HS-27A (cell line): Measurements from ENCODE around the gene ADAMTS17.
"Not testable (repeated sequence)": the region's sequence is repeated elsewhere in the genome, so short reads cannot be mapped to it uniquely, and the experiment has no call there.

Experiments used
- DNase-seq: peaks from one replicate; pipeline ENCODE4 v3.0.0-alpha.2; 2012; ENCODE audit warnings: low read depth, missing footprints

Gene ADAMTS17

GRCh38 chr15:100108846-100109245 is 232.9 kb downstream of the ADAMTS17 start:
- no peak for DNase-seq

DNA sequence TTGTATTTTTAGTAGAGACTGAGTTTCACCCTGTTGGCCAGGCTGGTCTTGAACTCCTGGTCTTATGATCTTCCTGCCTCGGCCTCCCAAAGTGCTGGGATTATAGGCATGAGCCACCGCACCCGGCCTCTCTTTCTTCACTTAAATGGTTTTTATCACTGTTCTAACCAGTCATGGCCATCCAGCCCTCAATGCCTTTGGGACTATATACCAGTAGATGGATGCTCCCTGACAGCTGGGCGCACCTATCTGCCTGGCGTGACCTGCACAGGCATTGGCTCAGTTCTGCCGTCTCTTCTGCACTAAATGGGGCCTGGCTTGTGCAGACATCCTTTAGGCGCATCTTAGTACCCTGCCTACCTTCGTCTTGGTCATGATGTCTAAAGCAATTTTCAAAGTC is 233.4 kb downstream of the ADAMTS17 start:
- DNase-seq: no peak

DNA sequence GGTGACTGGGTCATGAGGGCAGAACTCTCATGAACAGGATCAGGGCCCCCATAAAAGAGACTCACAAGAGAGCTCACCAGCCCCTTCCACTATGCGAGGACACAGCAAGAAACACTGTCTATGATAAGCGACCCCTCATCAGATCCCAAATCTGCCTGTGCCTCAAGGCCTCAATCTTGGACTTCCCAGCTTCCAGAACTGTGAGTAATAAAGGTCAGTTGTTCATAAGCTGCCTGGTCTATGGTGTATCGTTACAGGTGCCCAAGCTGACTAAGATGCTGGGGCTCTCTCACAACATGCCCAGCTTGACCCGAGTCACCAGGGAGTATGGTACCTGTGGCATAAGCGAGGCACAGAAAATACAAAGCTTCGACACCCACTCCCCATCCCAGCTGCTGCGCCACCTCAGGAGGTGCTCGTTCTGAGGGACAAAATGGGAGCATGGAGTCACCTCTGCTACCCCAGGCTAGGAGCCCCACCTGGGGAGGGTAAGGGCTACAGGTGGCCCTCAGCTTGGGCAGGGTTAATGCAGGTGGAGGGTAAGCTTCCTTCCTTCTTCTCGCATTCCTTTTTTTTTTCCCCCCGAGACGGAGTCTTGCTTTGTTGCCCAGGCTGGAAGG is 234.1 kb downstream of the ADAMTS17 start:
- no peak for DNase-seq

GRCh38 chr15:100107151-100107550 is 234.6 kb downstream of the ADAMTS17 start:
- DNase-seq: no peak

- no peak for DNase-seq
Measured at GRCh38 chr15:100106732-100107131, 235.0 kb downstream of the ADAMTS17 start.

GRCh38 chr15:100105101-100105500 is 236.7 kb downstream of the ADAMTS17 start:
- no peak for DNase-seq

- no peak for DNase-seq
Measured at GRCh38 chr15:100104245-100104644, 237.5 kb downstream of the ADAMTS17 start.

- no peak for DNase-seq
Measured at GRCh38 chr15:100103828-100104227, 237.9 kb downstream of the ADAMTS17 start.

DNA sequence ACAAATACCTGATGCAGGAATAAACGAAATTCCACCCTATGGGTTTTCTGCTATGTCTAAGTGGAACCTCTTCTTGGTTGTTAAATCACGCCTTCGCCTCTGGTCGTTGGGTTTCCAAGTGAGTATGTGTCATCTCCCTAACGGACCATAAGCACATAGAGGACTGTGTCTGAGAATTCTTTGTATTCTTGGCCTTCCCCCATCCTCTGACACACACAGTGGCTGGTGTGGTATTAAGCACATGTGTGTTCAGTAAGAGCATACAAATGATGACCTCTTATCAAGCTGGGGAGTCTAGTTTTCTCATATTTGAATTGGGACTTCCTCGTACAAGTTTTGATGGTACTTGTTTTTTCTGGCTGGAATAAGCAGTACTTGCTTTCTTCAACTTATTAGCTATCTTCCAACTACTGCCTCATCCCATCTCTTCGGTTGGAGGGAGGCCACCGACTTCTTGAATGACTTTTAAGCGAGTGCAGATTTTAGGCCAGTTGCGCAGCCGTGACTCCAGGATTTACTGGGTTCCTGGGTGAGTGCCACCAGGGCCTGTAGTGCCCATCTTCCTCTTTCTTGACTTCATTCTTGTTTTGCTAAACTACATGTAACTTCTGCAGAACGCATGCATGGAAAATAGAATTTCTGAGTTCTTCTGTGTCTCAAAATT is 240.2 kb downstream of the ADAMTS17 start:
- DNase-seq: no peak

GRCh38 chr15:100100926-100101325 is 240.8 kb downstream of the ADAMTS17 start:
- DNase-seq: no peak

DNA sequence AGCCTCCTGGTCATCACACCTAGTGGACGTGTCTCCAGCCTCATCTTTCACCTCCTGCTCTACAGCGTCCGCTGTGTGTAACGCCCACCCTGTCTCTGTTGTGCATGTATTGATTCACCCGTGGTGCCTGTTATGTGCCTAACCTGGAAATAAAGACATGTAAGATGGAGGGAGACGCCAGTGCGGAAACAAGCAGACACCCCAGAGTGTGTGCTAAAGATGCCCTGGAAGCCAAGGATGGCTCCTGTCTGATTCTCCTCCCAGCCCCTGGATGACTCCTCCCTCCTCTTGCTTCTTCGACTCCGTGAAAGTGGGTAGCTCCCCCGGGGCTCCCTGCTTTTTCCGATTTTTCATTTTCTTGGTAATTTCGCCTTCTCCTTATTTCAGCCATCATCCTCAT is 241.8 kb downstream of the ADAMTS17 start:
- no peak for DNase-seq

DNA sequence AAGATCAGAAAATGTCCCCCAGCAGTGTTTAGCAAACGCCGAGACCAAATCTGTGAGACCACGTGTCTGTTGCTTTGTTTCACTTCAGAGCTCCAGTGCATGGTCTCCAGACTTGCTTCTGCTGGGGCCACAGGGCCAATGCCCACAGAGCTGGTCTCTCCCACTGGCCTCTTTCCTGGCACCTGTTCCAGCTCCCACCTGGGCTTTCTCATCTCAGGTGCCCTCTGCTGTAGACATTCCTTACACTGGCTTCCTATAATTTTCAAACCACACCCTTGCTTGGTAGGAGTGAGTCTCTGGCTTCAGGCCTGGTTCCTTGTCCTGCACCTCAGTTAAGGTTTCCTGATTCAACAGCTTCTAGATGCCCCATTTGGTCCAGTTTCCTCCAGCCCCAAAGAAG is 243.1 kb downstream of the ADAMTS17 start:
- DNase-seq: no peak

DNA sequence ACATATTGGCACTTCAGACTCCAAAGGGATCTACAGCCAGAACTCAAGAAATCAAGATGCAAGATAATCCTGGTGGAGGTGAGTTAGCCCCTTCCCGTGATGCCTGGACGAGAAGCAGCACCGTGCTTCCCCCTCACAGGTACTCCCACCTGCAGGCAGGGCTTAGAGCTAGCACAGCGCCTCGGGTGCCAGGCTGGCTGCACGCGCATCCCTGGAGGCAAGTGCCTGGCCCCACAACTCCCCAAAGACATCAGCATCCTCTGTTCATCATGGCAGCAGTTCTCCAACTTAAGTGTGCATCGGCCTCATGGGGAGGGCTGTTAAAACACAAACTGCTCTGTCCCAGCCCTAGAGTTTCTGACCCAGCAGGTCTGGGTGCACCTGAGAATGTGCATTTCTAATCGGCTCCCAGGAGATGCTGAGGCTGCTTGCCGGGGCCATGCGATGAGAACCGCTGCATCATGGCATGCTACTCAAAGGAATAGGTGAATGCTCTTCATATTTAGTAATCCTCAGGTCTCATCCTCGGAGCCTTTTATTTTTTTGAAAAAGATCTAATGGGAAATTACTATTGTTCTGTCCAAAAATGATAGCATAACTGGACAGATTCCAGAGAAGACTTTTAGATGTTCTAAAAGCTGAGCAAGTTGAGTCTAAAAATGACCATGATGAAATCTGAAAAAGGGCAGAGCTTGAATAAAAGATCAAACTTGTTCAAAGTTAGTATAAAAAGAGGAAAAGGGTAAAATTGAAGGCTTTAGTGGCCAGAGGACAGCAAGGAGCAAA is 244.2 kb downstream of the ADAMTS17 start:
- no peak for DNase-seq

DNA sequence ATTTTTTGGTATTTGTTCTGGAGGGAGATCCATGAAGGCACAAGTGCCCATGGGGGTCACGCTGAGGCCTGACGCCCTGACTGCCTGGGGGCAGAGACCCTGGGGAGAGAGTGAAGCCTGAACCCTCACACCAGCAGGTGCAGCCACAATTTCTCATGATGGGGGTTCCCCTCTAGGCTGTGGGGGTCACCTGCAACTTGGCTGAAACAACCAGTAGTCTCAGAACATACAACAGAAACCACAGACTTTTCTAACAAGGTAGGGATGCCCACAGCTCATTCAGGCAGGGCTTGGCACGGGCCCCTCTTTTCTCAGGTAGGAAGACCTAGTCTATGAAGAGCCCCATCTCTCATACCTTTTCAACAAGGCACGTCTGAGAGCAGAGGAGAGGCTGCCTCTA is 245.1 kb downstream of the ADAMTS17 start:
- no peak for DNase-seq

- DNase-seq: no peak
Measured at GRCh38 chr15:100096248-100096600, 245.6 kb downstream of the ADAMTS17 start.

DNA sequence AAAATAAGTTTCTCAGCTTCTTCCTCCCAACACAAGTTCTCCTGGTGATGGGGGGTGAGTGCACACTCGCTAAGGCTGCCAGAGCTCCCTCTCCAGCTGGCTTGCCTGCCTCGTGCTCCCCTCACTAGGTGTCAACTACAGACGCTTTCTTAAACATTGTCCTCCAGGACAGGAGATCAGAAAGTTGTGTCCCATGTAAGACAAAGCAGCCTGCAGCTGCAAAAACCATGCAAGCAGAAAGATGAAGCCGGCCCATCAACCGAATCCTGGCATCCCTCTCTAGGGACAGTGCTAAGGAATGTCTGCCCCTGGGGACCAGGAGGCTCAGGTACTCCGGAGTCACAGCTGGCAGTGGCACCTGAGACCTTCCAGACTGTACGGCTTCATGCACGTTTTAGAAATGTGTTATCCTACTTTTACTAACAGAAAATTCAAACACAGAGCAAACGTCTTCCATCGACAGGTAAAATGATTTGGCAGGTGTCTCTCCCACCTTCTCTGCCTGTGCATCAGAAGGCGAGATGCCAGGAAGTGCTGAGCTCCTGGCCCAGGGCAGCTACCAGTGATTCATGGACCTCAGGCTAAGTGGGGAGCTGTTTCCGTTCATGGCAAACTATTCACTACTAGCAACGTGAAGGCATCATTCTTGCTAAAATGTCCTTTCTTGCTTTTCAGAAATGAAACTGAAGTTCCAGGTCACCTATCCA is 246.1 kb downstream of the ADAMTS17 start:
- no peak for DNase-seq

GRCh38 chr15:100094127-100094510 is 247.7 kb downstream of the ADAMTS17 start:
- DNase-seq: no peak

DNA sequence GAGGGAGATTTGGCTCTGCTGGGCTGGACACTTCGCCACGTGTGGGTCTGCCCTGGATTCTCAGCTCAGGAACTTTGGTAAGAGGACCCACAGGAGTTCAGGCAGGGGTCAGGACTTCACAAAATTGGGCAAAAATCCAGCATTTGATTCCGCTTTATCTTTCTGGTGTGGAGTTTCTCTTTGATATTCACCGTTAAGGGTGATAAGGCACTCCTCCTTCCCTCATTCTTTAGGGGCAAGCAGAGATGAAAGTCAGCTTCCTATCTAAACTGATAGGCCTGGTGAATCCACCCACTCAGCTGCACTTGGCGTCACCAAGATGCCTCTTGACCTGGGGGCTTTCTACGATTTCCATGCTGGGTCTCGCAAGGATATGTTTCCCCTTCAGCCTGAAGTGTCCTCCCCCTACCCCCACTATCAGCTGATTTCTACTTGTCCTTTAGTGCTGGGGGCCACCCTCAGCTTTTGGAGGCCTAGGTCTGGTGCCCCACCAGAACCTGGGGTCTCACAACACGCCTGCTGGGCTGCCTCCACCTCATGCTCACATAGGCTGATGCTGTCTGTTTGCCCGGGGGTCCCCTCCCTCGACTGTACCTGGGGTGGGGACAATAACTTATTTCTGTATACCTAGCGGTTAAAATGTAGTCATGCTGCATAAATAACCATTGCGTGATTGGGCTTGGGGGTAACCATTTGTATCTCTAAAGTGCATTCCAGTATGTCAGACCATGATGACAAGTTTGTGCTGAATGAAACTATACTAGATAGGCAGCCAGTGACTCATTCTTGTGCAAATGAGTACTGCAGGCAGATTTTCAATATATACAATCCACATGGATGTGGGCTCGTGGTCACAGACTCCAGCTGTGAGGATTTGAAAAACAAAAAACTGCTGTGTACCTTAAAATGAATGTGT is 248.3 kb downstream of the ADAMTS17 start:
- no peak for DNase-seq

GRCh38 chr15:100092034-100092433 is 249.7 kb downstream of the ADAMTS17 start:
- no peak for DNase-seq

DNA sequence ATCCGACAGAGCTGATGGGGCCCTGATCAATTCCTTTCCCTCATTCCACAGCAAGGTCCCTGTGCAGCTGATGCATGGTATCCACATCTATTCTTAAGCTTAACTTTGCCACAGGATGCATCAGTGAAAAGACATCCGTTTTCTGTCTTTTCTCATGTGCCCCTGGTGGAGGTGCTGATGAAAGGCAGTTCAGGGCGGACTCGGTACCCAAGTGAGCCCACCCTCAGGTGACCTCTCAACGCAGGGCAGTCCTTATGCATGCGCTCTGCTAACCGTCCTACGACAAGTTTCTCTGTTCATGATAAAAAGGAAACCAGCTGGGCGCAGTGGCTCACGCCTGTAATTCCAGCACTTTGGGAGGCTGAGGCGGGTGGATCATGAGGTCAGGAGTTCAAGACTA is 251.4 kb downstream of the ADAMTS17 start:
- DNase-seq: no peak

GRCh38 chr15:100084042-100084821 is 257.5 kb downstream of the ADAMTS17 start:
- DNase-seq: not testable (repeated sequence)
